ENCODE results near the gene TPSAB1.

TPSAB1 gene

GRCh38 chr16:1288813-1289476, 48.4 kb downstream of the TPSAB1 start:
- H3K4me3 ChIP-seq (ENCODE audit: low read depth, low read length): no peak overlapping the region
- TF ChIP-seq CTCF (IDR thresholded peaks at IDR 0.05; ENCODE audit: low read depth, low read length, missing control alignments): no peak
- DNase-seq (ENCODE audit: low read depth): no peak

- no peak for TF ChIP-seq CTCF (IDR thresholded peaks at IDR 0.05; ENCODE audit: low read depth, low read length, missing control alignments)
- no peak for DNase-seq (ENCODE audit: low read depth)
- no peak overlapping the region for H3K4me3 ChIP-seq (ENCODE audit: low read depth, low read length)
Measured at GRCh38 chr16:1289477-1289866, 49.0 kb downstream of the TPSAB1 start.

GRCh38 chr16:1290063-1290501, 49.6 kb downstream of the TPSAB1 start:
- no peak overlapping the region for H3K4me3 ChIP-seq (ENCODE audit: low read depth, low read length)
- DNase-seq (ENCODE audit: low read depth): no peak
- no peak for TF ChIP-seq CTCF (IDR thresholded peaks at IDR 0.05; ENCODE audit: low read depth, low read length, missing control alignments)

- TF ChIP-seq CTCF (IDR thresholded peaks at IDR 0.05; ENCODE audit: low read depth, low read length, missing control alignments): no peak
- no peak overlapping the region for H3K4me3 ChIP-seq (ENCODE audit: low read depth, low read length)
- DNase-seq (ENCODE audit: low read depth): no peak
Measured at GRCh38 chr16:1290860-1291575, 50.5 kb downstream of the TPSAB1 start.

- H3K4me3 ChIP-seq (ENCODE audit: low read depth, low read length): no peak overlapping the region
- no peak for TF ChIP-seq CTCF (IDR thresholded peaks at IDR 0.05; ENCODE audit: low read depth, low read length, missing control alignments)
- DNase-seq (ENCODE audit: low read depth): no peak
Measured at GRCh38 chr16:1291576-1291974, 51.1 kb downstream of the TPSAB1 start.

Measured in GM12864 (cell line).